CD1c-positive myeloid dendritic cell (primary cell): ENCODE results near the gene NPHP4.
"Not testable (repeated sequence)": the region's sequence is repeated elsewhere in the genome, so short reads cannot be mapped to it uniquely, and the experiment has no call there.

ENCODE experiments used
- DNase-seq: peaks from one replicate; pipeline ENCODE4 v3.0.0-alpha.2; 2016; ENCODE audit errors: extremely low spot score

The NPHP4 gene

GRCh38 chr1:6024376-6024775 lies 32.2 kb upstream of the NPHP4 start:
- DNase-seq = no peak

- no peak for DNase-seq
Observed at GRCh38 chr1:6023346-6023745, 31.1 kb upstream of the NPHP4 start.

GRCh38 chr1:6022193-6022592 lies 30.0 kb upstream of the NPHP4 start:
- DNase-seq = no peak

- no peak for DNase-seq
Observed at GRCh38 chr1:6019166-6019845, 27.1 kb upstream of the NPHP4 start.

GRCh38 chr1:6017654-6018053 lies 25.4 kb upstream of the NPHP4 start:
- DNase-seq = not testable (repeated sequence)

- DNase-seq = no peak
Observed at GRCh38 chr1:6016191-6016865, 24.1 kb upstream of the NPHP4 start.

- DNase-seq = peak; percentile 57
Observed at GRCh38 chr1:6014130-6014999, 22.1 kb upstream of the NPHP4 start.

GRCh38 chr1:6013491-6013890 lies 21.3 kb upstream of the NPHP4 start:
- no peak for DNase-seq

GRCh38 chr1:6012529-6013318 lies 20.5 kb upstream of the NPHP4 start:
- no peak for DNase-seq

- DNase-seq = no peak
Observed at GRCh38 chr1:6011946-6012258, 19.7 kb upstream of the NPHP4 start.

- DNase-seq = no peak
Observed at GRCh38 chr1:6011161-6011945, 19.1 kb upstream of the NPHP4 start.

GRCh38 chr1:6010554-6010953 lies 18.3 kb upstream of the NPHP4 start:
- DNase-seq = no peak

GRCh38 chr1:6009120-6010040 lies 17.2 kb upstream of the NPHP4 start:
- no peak for DNase-seq

GRCh38 chr1:6008696-6009095 lies 16.5 kb upstream of the NPHP4 start:
- DNase-seq = no peak

GRCh38 chr1:6008084-6008415 lies 15.8 kb upstream of the NPHP4 start:
- DNase-seq = no peak

GRCh38 chr1:6007318-6008083 lies 15.3 kb upstream of the NPHP4 start:
- no peak for DNase-seq

GRCh38 chr1:6006882-6007281 lies 14.7 kb upstream of the NPHP4 start:
- no peak for DNase-seq

GRCh38 chr1:6005276-6005917 lies 13.2 kb upstream of the NPHP4 start:
- no peak for DNase-seq
